Gastroesophageal sphincter (tissue), 3 donors: ENCODE data around the gene RAB28.

ENCODE experiments used
- CTCF ChIP-seq, 4 experiments: fragments of 200-600 bp in 2 of 4; fragments of 450-650 bp in 2 of 4; sonication (generic) in 1 of 4; IDR thresholded peaks; one replicate each; pipeline ENCODE4 v1.5.1; 2017 to 2019; ENCODE audit warnings: antibody characterized with exemption in 4 of 4, mild to moderate bottlenecking in 2 of 4, moderate library complexity in 2 of 4
- EP300 ChIP-seq: sonication (generic); formaldehyde crosslinking; IDR thresholded peaks from one replicate; pipeline ENCODE4 v1.6.1; 2017; ENCODE audit warnings: antibody characterized with exemption, mild to moderate bottlenecking
- POLR2AphosphoS5 ChIP-seq: sonication (generic); formaldehyde crosslinking; IDR thresholded peaks from one replicate; pipeline ENCODE4 v1.6.1; 2017; ENCODE audit warnings: antibody characterized with exemption

GRCh38 chr4:13530823-13531624, 46.9 kb upstream of the RAB28 start:
- TF ChIP-seq CTCF (IDR thresholded peaks at IDR 0.05) (no peak), EP300 (no peak), POLR2AphosphoS5 (no peak)
